Measurements from ENCODE around the gene RAD51B.

Gene RAD51B

GRCh38 chr14:68250927-68251768, 431.6 kb downstream of the RAD51B start:
- H3F3A ChIP-seq (ENCODE audit: insufficient read depth, low read length): no peaks in the 10 kb centered on the region
- no peaks in the 10 kb centered on the region for H4K20me1 ChIP-seq (ENCODE audit: insufficient read depth, low read length)
- H3K4me2 ChIP-seq (ENCODE audit: low read depth, low read length): no peak overlapping the region
- peak; percentile 8 for DNase-seq
- H3K27me3 ChIP-seq (replicated peaks; ENCODE audit: insufficient read depth, low read length): no peaks in the 10 kb centered on the region
- no peaks in the 10 kb centered on the region for H3K9me3 ChIP-seq (replicated peaks; ENCODE audit: insufficient read depth, low read length)
- no peaks in the 10 kb centered on the region for H3K36me3 ChIP-seq (replicated peaks; ENCODE audit: insufficient read depth, low read length)
- no peak overlapping the region for H2AFZ ChIP-seq (ENCODE audit: low read length)
- no peaks in the 10 kb centered on the region for H3K4me1 ChIP-seq (ENCODE audit: low read length)
- no peaks in the 10 kb centered on the region for H3K9me2 ChIP-seq (replicated peaks; ENCODE audit: insufficient read depth, low read length)
- no peaks in the 10 kb centered on the region for H3K79me2 ChIP-seq (ENCODE audit: low read length)
- H3K4me3 ChIP-seq (ENCODE audit: low read length): no peak overlapping the region
- H3K9ac ChIP-seq (ENCODE audit: low read length): no peak overlapping the region
- TF ChIP-seq CTCF (IDR thresholded peaks at IDR 0.05; ENCODE audit: low read length) (no peak), EZH2phosphoT487 (IDR thresholded peaks at IDR 0.05; ENCODE audit: low read length) (no peak), EZH2 (optimal IDR thresholded peaks at IDR 0.05; ENCODE audit: low read depth, low read length) (no peak)
- H3K27ac ChIP-seq (ENCODE audit: low read length): no peak overlapping the region

GRCh38 chr14:68251769-68252100, 432.2 kb downstream of the RAD51B start:
- no peak overlapping the region for H3K27ac ChIP-seq (ENCODE audit: low read length)
- H3K79me2 ChIP-seq (ENCODE audit: low read length): no peaks in the 10 kb centered on the region
- TF ChIP-seq CTCF (IDR thresholded peaks at IDR 0.05; ENCODE audit: low read length) (no peak), EZH2phosphoT487 (IDR thresholded peaks at IDR 0.05; ENCODE audit: low read length) (no peak), EZH2 (optimal IDR thresholded peaks at IDR 0.05; ENCODE audit: low read depth, low read length) (no peak)
- no peaks in the 10 kb centered on the region for H3K9me3 ChIP-seq (replicated peaks; ENCODE audit: insufficient read depth, low read length)
- no peaks in the 10 kb centered on the region for H3K9me2 ChIP-seq (replicated peaks; ENCODE audit: insufficient read depth, low read length)
- DNase-seq: no peak
- H3K36me3 ChIP-seq (replicated peaks; ENCODE audit: insufficient read depth, low read length): no peaks in the 10 kb centered on the region
- no peaks in the 10 kb centered on the region for H3K27me3 ChIP-seq (replicated peaks; ENCODE audit: insufficient read depth, low read length)
- H3K4me1 ChIP-seq (ENCODE audit: low read length): no peaks in the 10 kb centered on the region
- no peak overlapping the region for H2AFZ ChIP-seq (ENCODE audit: low read length)
- H3F3A ChIP-seq (ENCODE audit: insufficient read depth, low read length): no peaks in the 10 kb centered on the region
- H4K20me1 ChIP-seq (ENCODE audit: insufficient read depth, low read length): no peaks in the 10 kb centered on the region
- H3K9ac ChIP-seq (ENCODE audit: low read length): no peak overlapping the region
- H3K4me3 ChIP-seq (ENCODE audit: low read length): no peak overlapping the region
- no peak overlapping the region for H3K4me2 ChIP-seq (ENCODE audit: low read depth, low read length)

- H3K4me1 ChIP-seq (ENCODE audit: low read length): no peaks in the 10 kb centered on the region
- H3K4me3 ChIP-seq (ENCODE audit: low read length): no peak overlapping the region
- H3K27ac ChIP-seq (ENCODE audit: low read length): no peak overlapping the region
- TF ChIP-seq CTCF (IDR thresholded peaks at IDR 0.05; ENCODE audit: low read length): no peak
- TF ChIP-seq EZH2 (optimal IDR thresholded peaks at IDR 0.05; ENCODE audit: low read depth, low read length): no peak
- TF ChIP-seq EZH2phosphoT487 (IDR thresholded peaks at IDR 0.05; ENCODE audit: low read length): no peak
- DNase-seq: no peak
- H3K27me3 ChIP-seq (replicated peaks; ENCODE audit: insufficient read depth, low read length): no peaks in the 10 kb centered on the region
- H3K9ac ChIP-seq (ENCODE audit: low read length): no peak overlapping the region
- no peak overlapping the region for H2AFZ ChIP-seq (ENCODE audit: low read length)
- H3K9me2 ChIP-seq (replicated peaks; ENCODE audit: insufficient read depth, low read length): no peaks in the 10 kb centered on the region
- no peak overlapping the region for H3K4me2 ChIP-seq (ENCODE audit: low read depth, low read length)
- no peaks in the 10 kb centered on the region for H3F3A ChIP-seq (ENCODE audit: insufficient read depth, low read length)
- H4K20me1 ChIP-seq (ENCODE audit: insufficient read depth, low read length): no peaks in the 10 kb centered on the region
- no peaks in the 10 kb centered on the region for H3K79me2 ChIP-seq (ENCODE audit: low read length)
- no peaks in the 10 kb centered on the region for H3K9me3 ChIP-seq (replicated peaks; ENCODE audit: insufficient read depth, low read length)
- H3K36me3 ChIP-seq (replicated peaks; ENCODE audit: insufficient read depth, low read length): no peaks in the 10 kb centered on the region
These were observed 433.7 kb downstream of the RAD51B start for GRCh38 chr14:68253160-68253780.
